WTC11 (cell line): ENCODE data around the gene SPTLC2. TPM values are rescaled to one million over a fixed set of nuclear protein-coding genes. Genes with fewer than 3 reads are reported as not detected.

ENCODE experiments used
- ATAC-seq: fragments of 200-7000 bp; cut with Tn5 transposase; 2 replicates; pipeline ENCODE4 v1.10.0; 2021; ENCODE audit warnings: mild to moderate bottlenecking, moderate library complexity
- CTCF ChIA-PET: fragments of 300-600 bp; sonication (Branson Sonifier 250); formaldehyde crosslinking; loops from one replicate; lab custom pipeline; 2021; ENCODE audit warnings: antibody characterized with exemption; lab: Charles Lee
- POLR2A ChIA-PET: fragments of 350-600 bp; sonication (Branson Sonifier 250); formaldehyde crosslinking; loops from one replicate; lab custom pipeline; 2021; ENCODE audit warnings: antibody characterized with exemption; lab: Charles Lee
- DNase-seq: peaks from one replicate; pipeline ENCODE4 v3.0.0; 2021; ENCODE audit warnings: low spot score
- H3K27ac Mint-ChIP-seq: 2 replicates; pipeline ENCODE4 v1.8.0; 2021; ENCODE audit warnings: mixed read lengths
- H3K27me3 Mint-ChIP-seq: 2 replicates; pipeline ENCODE4 v1.8.0; 2021; ENCODE audit warnings: low read depth, mild to moderate bottlenecking, moderate library complexity, mixed read lengths
- H3K36me3 Mint-ChIP-seq: 2 replicates; pipeline ENCODE4 v1.8.0; 2021; ENCODE audit warnings: mixed read lengths
- H3K4me1 Mint-ChIP-seq: 2 replicates; pipeline ENCODE4 v1.8.0; 2022; ENCODE audit warnings: mixed read lengths
- H3K4me3 Mint-ChIP-seq: 2 replicates; pipeline ENCODE4 v1.8.0; 2021; ENCODE audit warnings: mild to moderate bottlenecking, moderate library complexity, mixed read lengths
- H3K9me3 Mint-ChIP-seq: 2 replicates; pipeline ENCODE4 v1.8.0; 2021; ENCODE audit warnings: mixed read lengths
- CBFB ChIP-seq: sonication (generic); formaldehyde crosslinking; IDR thresholded peaks from 2 replicates; pipeline ENCODE4 v1.8.1; 2022; ENCODE audit warnings: mild to moderate bottlenecking, low read depth, missing genetic modification reagents
- CREM ChIP-seq: sonication (generic); formaldehyde crosslinking; IDR thresholded peaks from 2 replicates; pipeline ENCODE4 v1.8.1; 2022; ENCODE audit warnings: mild to moderate bottlenecking, missing genetic modification reagents, moderate library complexity
- ETV6 ChIP-seq: sonication (generic); formaldehyde crosslinking; IDR thresholded peaks from 2 replicates; pipeline ENCODE4 v1.8.1; 2022; ENCODE audit warnings: mild to moderate bottlenecking, missing genetic modification reagents
- FOXK1 ChIP-seq: sonication (generic); formaldehyde crosslinking; IDR thresholded peaks from 2 replicates; pipeline ENCODE4 v1.8.0; 2022; ENCODE audit warnings: mild to moderate bottlenecking, moderate library complexity, missing genetic modification reagents
- FOXP4 ChIP-seq: sonication (generic); formaldehyde crosslinking; IDR thresholded peaks from 2 replicates; pipeline ENCODE4 v1.8.0; 2022; ENCODE audit warnings: mild to moderate bottlenecking, missing genetic modification reagents
- PRDM15 ChIP-seq: sonication (generic); formaldehyde crosslinking; IDR thresholded peaks from 2 replicates; pipeline ENCODE4 v1.8.0; 2022; ENCODE audit warnings: missing genetic modification reagents
- SP1 ChIP-seq: sonication (generic); formaldehyde crosslinking; conservative IDR thresholded peaks from 2 replicates; pipeline ENCODE4 v1.8.1; 2022; ENCODE audit warnings: missing genetic modification reagents
- TCF7 ChIP-seq: sonication (generic); formaldehyde crosslinking; IDR thresholded peaks from 2 replicates; pipeline ENCODE4 v1.8.0; 2022; ENCODE audit warnings: mild to moderate bottlenecking, low read depth, missing genetic modification reagents, moderate library complexity
- TEAD1 ChIP-seq: sonication (generic); formaldehyde crosslinking; IDR thresholded peaks from 2 replicates; pipeline ENCODE4 v1.8.0; 2022; ENCODE audit warnings: mild to moderate bottlenecking, missing genetic modification reagents
- USF1 ChIP-seq: sonication (generic); formaldehyde crosslinking; IDR thresholded peaks from 2 replicates; pipeline ENCODE4 v1.8.0; 2022; ENCODE audit warnings: mild to moderate bottlenecking, missing genetic modification reagents
- total RNA-seq: library from RNA; stranded (reverse); gene quantifications from 3 replicates; pipeline ENCODE4 v1.2.3, GENCODE V29; 2021
- TF ChIP-seq, protein P1 (sequence below): sonication (generic); formaldehyde crosslinking; IDR thresholded peaks from 2 replicates; pipeline ENCODE4 v1.8.0; 2023; ENCODE audit warnings: missing genetic modification reagents, mild to moderate bottlenecking, borderline replicate concordance
- TF ChIP-seq, protein P2 (sequence below): sonication (generic); formaldehyde crosslinking; IDR thresholded peaks from 2 replicates; pipeline ENCODE4 v1.8.1; 2022; ENCODE audit warnings: mild to moderate bottlenecking, moderate library complexity, missing genetic modification reagents
- TF ChIP-seq, protein P3 (sequence below): sonication (generic); formaldehyde crosslinking; IDR thresholded peaks from 2 replicates; pipeline ENCODE4 v1.8.0; 2022; ENCODE audit warnings: mild to moderate bottlenecking, missing genetic modification reagents
- TF ChIP-seq, protein P4 (sequence below): fragments of 250-450 bp; sonication (Bioruptor Pico); IDR thresholded peaks from 2 replicates; pipeline ENCODE4 v1.9.0; 2021; ENCODE audit warnings: mild to moderate bottlenecking
- TF ChIP-seq, protein P5 (sequence below): sonication (generic); formaldehyde crosslinking; IDR thresholded peaks from 2 replicates; pipeline ENCODE4 v1.8.0; 2023; ENCODE audit warnings: missing genetic modification reagents

SPTLC2 gene
- total RNA-seq, 1 experiment from 2014 or later = 40.1 TPM

DNA sequence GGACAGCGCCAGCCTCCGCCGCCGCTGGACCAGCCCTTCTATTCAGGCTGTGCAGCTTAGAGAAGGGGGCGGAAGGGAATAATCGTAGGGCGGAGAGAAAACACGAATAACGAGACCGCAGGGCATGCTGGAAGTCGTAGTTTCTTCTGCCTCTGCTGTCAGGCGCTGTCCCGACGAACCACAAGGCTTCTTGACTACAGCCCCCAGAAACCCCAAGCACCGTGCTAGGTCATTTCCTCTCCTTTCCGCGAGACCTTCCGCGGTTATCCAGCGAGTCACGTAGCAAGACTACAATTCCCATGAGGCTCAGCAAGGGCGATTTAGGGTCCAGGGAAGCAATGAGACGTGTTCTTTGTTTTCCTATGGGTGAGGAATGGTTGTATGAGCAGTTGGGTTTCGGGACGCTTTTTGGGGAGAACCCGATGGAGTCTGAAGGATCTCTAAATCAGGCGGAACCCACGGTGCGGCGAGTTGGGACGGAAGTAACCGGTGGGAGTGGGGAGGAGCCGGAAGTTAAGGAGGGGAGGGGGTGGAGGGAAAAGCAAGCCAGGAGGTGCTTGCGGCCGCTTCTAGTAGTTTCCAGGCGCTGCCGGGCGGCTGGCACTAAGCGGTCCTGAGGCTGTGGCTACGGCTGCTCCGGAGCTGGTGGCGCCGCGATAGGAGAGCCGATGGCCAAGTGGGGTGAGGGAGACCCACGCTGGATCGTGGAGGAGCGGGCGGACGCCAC, 158.8 kb downstream of the SPTLC2 start, which contains the start of the genes AHSA1 and VIPAS39:
Gene AHSA1, plus strand, starts transcription at position 572 of the 727 bp plus-strand sequence. Its CDS starts 97 bp downstream, at position 669.
Gene VIPAS39, minus strand, starts transcription at position 80 of the 727 bp plus-strand sequence. CDS start 3,499 bp downstream, outside the sequence.
- ChIA-PET POLR2A (interaction anchor here (0.7 to 2.2 kb wide), 2 partner anchors 17 to 137 kb away, joined by 3 to 7 read pairs; partner anchors contain the start of genes GSTZ1 and POMT2), CTCF (interaction anchor here (0.5 to 2.0 kb wide), 11 partner anchors 10 to 142 kb away, joined by 3 to 14 read pairs (median 5); partner anchors contain the start of genes GSTZ1, ISM2, POMT2 and SAMD15)
- ATAC-seq (peak; percentile 93), DNase-seq (peak; percentile 94)
- TF ChIP-seq, protein P1, sequence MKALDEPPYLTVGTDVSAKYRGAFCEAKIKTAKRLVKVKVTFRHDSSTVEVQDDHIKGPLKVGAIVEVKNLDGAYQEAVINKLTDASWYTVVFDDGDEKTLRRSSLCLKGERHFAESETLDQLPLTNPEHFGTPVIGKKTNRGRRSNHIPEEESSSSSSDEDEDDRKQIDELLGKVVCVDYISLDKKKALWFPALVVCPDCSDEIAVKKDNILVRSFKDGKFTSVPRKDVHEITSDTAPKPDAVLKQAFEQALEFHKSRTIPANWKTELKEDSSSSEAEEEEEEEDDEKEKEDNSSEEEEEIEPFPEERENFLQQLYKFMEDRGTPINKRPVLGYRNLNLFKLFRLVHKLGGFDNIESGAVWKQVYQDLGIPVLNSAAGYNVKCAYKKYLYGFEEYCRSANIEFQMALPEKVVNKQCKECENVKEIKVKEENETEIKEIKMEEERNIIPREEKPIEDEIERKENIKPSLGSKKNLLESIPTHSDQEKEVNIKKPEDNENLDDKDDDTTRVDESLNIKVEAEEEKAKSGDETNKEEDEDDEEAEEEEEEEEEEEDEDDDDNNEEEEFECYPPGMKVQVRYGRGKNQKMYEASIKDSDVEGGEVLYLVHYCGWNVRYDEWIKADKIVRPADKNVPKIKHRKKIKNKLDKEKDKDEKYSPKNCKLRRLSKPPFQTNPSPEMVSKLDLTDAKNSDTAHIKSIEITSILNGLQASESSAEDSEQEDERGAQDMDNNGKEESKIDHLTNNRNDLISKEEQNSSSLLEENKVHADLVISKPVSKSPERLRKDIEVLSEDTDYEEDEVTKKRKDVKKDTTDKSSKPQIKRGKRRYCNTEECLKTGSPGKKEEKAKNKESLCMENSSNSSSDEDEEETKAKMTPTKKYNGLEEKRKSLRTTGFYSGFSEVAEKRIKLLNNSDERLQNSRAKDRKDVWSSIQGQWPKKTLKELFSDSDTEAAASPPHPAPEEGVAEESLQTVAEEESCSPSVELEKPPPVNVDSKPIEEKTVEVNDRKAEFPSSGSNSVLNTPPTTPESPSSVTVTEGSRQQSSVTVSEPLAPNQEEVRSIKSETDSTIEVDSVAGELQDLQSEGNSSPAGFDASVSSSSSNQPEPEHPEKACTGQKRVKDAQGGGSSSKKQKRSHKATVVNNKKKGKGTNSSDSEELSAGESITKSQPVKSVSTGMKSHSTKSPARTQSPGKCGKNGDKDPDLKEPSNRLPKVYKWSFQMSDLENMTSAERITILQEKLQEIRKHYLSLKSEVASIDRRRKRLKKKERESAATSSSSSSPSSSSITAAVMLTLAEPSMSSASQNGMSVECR (CRISPR knock-in tag) = 0 out of 2 replicates have a peak, but pooled peaks have one; percentile 75
- TF ChIP-seq PRDM15 (0 out of 2 replicates have a peak, but pooled peaks have one; percentile 28), SP1 (CRISPR knock-in tag) (peak; percentile 77; the same call in 1 of the 2 replicates), CBFB (CRISPR knock-in tag) (peak; percentile 78; the same call in 1 of the 2 replicates), TCF7 (no peak), FOXK1 (CRISPR knock-in tag) (peak; percentile 86), CREM (CRISPR knock-in tag) (peak; percentile 71), FOXP4 (CRISPR knock-in tag) (peak; percentile 72; the same call in 1 of the 2 replicates), TEAD1 (CRISPR knock-in tag) (0 out of 2 replicates have a peak, but pooled peaks have one; percentile 64), USF1 (CRISPR knock-in tag) (no peak), ETV6 (CRISPR knock-in tag) (peak; percentile 74; the same call in 1 of the 2 replicates)
- TF ChIP-seq, protein P2, sequence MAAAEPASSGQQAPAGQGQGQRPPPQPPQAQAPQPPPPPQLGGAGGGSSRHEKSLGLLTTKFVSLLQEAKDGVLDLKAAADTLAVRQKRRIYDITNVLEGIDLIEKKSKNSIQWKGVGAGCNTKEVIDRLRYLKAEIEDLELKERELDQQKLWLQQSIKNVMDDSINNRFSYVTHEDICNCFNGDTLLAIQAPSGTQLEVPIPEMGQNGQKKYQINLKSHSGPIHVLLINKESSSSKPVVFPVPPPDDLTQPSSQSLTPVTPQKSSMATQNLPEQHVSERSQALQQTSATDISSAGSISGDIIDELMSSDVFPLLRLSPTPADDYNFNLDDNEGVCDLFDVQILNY (CRISPR knock-in tag) = no peak
- TF ChIP-seq, protein P3, sequence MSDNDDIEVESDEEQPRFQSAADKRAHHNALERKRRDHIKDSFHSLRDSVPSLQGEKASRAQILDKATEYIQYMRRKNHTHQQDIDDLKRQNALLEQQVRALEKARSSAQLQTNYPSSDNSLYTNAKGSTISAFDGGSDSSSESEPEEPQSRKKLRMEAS (CRISPR knock-in tag) = peak; percentile 51; the same call in 1 of the 2 replicates
- TF ChIP-seq, protein P4, sequence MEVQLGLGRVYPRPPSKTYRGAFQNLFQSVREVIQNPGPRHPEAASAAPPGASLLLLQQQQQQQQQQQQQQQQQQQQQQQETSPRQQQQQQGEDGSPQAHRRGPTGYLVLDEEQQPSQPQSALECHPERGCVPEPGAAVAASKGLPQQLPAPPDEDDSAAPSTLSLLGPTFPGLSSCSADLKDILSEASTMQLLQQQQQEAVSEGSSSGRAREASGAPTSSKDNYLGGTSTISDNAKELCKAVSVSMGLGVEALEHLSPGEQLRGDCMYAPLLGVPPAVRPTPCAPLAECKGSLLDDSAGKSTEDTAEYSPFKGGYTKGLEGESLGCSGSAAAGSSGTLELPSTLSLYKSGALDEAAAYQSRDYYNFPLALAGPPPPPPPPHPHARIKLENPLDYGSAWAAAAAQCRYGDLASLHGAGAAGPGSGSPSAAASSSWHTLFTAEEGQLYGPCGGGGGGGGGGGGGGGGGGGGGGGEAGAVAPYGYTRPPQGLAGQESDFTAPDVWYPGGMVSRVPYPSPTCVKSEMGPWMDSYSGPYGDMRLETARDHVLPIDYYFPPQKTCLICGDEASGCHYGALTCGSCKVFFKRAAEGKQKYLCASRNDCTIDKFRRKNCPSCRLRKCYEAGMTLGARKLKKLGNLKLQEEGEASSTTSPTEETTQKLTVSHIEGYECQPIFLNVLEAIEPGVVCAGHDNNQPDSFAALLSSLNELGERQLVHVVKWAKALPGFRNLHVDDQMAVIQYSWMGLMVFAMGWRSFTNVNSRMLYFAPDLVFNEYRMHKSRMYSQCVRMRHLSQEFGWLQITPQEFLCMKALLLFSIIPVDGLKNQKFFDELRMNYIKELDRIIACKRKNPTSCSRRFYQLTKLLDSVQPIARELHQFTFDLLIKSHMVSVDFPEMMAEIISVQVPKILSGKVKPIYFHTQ (CRISPR knock-in tag) = no peak
- TF ChIP-seq, protein P5, sequence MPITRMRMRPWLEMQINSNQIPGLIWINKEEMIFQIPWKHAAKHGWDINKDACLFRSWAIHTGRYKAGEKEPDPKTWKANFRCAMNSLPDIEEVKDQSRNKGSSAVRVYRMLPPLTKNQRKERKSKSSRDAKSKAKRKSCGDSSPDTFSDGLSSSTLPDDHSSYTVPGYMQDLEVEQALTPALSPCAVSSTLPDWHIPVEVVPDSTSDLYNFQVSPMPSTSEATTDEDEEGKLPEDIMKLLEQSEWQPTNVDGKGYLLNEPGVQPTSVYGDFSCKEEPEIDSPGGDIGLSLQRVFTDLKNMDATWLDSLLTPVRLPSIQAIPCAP (CRISPR knock-in tag) = 0 out of 2 replicates have a peak, but pooled peaks have one; percentile 61
- H3K27me3 Mint-ChIP-seq = no peaks in the 10 kb centered on the region
- H3K4me1 Mint-ChIP-seq = peaks cover 24% of the 10 kb centered on the region
- peaks cover 33% of the 10 kb centered on the region for H3K36me3 Mint-ChIP-seq
- peak within 1 kb of the TSS; percentile 100 for H3K4me3 Mint-ChIP-seq
- H3K9me3 Mint-ChIP-seq = no peaks in the 10 kb centered on the region
- H3K27ac Mint-ChIP-seq = peak within 1 kb of the TSS; percentile 100
